Nasal cavity respiratory epithelium epithelial cell of viscerocranial mucosa (primary cell): ENCODE results near the gene RUFY2. TPM values are rescaled to one million over a fixed set of nuclear protein-coding genes. Genes with fewer than 3 reads are reported as not detected.

Experiments
- total RNA-seq: library from RNA; depleted of rRNA; stranded (reverse); fragments of >200 nt; gene quantifications from 2 replicates; pipeline ENCODE4 v1.2.3, GENCODE V29; 2014

Gene RUFY2, protein sequence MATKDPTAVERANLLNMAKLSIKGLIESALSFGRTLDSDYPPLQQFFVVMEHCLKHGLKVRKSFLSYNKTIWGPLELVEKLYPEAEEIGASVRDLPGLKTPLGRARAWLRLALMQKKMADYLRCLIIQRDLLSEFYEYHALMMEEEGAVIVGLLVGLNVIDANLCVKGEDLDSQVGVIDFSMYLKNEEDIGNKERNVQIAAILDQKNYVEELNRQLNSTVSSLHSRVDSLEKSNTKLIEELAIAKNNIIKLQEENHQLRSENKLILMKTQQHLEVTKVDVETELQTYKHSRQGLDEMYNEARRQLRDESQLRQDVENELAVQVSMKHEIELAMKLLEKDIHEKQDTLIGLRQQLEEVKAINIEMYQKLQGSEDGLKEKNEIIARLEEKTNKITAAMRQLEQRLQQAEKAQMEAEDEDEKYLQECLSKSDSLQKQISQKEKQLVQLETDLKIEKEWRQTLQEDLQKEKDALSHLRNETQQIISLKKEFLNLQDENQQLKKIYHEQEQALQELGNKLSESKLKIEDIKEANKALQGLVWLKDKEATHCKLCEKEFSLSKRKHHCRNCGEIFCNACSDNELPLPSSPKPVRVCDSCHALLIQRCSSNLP
- total RNA-seq = 19.1 and 21.6 TPM in 2 replicates

DNA sequence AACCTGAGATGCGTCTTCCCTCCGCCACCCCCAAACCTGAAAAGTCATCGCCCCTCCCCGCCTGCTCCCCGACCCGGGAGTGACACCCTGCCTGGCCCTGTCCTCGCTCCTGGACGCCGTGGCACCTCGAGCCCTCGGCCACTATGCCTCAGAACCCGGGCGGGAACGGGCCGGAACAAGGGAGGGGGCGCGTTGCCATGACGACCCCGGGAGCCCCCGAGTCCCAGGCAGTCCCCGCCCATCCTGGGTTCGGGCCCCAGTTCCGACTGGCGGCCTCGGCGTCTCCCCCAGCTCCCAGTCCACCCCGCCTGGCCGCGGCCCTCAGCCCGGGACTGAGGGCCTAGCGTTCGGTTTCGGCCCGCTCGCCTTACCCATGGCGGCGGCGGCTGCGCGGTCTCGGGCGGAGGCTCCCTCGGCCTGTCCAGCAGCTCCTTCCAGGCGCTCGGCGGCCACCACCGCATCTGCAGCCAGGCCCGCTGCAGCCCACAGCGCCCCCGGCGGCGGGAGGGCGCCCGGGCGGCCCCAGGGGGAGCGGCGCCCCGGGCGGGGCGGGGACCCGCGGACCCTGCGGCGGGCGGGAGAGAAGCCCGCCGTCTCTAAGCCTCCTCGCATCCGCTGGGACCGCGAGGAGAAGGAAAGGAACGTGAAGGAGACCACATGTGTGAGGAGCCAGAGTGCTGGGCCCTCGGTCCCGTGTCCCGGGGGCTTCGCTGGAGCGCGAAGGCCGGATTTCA, at the start of gene RUFY2:
TSS of gene RUFY2 (minus strand) at position 463 of the 734 bp plus-strand sequence. CDS start at position 375, 88 bp downstream.

DNA sequence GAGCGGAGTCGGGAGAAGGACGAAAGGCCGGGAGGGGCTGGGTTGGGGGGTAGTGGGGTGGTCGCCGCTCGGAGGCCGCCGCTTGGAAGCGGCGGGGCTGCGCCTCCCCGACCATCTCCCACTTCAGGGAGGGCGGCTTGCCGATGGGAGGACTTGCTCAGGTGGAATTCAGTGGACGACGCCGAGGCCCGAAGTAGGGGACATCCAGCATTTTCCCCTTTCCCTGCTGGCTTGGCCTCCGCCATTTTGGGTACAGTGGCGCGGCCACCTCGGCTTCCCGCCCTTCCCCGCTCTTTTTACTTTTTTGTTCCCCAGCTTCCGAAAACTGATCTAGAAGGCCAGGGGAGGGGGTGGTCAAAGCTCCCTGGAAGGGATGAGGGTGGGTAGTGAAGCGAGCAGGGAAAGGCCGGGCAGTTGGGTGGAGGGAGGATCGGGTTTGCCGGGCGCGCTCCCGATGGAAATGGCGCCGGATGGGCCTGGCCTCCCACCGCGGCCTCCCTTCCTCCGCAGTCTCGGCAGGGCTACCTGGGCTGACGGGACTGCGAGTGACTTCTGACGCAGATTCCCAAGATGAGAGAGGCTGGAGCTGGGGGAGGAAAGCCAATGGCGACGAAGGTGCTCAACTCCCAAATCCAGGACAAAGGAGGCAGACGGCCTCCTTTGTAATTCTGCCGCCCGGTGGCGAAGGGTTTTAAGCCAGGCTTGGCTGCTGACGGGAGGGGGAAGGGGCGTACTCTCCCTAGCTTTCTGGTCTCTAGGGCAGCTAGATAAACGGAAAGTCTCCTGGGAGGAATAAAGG, 74.6 kb downstream of the RUFY2 start, which contains the start of gene PBLD:
TSS of gene PBLD (minus strand) at position 670 of the 799 bp plus-strand sequence. CDS start 26,084 bp downstream, outside the sequence.

DNA sequence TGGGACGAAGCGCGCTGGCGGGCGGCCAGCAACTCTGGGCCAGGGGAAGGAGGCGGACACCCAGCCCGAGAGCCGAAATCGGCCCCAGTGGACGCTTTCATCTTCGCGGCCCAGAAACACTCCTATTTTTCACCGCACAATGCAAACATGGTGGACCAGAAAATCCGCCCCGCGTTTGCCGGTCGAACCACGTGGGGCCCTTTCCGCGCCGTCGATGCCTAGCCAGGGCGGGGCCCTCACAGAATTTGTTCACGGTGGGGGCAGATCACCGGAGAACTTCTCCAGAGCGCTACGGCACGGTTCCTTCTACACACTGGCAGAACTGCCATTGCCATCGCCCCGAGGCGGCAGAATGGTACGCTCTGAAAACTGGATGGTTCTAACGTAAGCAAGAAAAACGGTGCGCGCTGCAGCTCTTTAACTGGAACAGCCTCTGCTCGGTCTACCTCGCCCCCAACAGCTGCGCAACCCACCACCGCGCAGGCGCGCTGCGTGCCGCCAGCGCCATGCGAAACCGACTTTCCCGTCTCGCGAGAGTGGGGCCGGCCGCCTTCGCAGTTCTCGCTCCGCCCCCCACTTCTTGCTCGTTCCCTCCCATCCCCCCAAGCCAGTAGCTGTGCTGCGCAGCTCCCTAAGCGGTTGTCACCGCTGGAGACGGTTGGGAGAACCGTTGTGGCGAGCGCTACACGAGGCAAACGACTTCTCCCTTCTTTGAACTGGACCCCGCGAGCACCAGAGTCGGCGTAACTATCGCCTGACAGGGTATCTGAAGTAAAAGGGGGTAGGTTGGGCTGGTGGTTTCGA, 75.4 kb downstream of the RUFY2 start, which contains the start of gene HNRNPH3:
TSS of gene HNRNPH3 (plus strand) at position 610 of the 804 bp plus-strand sequence. CDS start 5,158 bp downstream, outside the sequence.

Other genes starting within 250 kb of the RUFY2 start
- not detected in 2 replicates for gene ATOH7, start 175.2 kb downstream of the RUFY2 start, total RNA-seq
- gene HNRNPH3, start 75.2 kb downstream of the RUFY2 start, total RNA-seq = 42.7 and 67.3 TPM in 2 replicates
- gene PBLD, start 74.3 kb downstream of the RUFY2 start, total RNA-seq = 1.4 and 1.8 TPM in 2 replicates
- gene DNA2, start 64.7 kb upstream of the RUFY2 start, total RNA-seq = 4.8 and 5.1 TPM in 2 replicates
- 10.6 and 15.9 TPM in 2 replicates for gene SLC25A16, start 120.2 kb upstream of the RUFY2 start, total RNA-seq
- gene TET1, start 153.1 kb upstream of the RUFY2 start, total RNA-seq = under 0.01 and 1.4 TPM in 2 replicates